Eye (tissue), 1 donor: ENCODE data around the gene FAM170B.

ENCODE experiments used
- DNase-seq: peaks from one replicate; pipeline ENCODE4 v3.0.0-alpha.2; 2015

Gene FAM170B

DNA sequence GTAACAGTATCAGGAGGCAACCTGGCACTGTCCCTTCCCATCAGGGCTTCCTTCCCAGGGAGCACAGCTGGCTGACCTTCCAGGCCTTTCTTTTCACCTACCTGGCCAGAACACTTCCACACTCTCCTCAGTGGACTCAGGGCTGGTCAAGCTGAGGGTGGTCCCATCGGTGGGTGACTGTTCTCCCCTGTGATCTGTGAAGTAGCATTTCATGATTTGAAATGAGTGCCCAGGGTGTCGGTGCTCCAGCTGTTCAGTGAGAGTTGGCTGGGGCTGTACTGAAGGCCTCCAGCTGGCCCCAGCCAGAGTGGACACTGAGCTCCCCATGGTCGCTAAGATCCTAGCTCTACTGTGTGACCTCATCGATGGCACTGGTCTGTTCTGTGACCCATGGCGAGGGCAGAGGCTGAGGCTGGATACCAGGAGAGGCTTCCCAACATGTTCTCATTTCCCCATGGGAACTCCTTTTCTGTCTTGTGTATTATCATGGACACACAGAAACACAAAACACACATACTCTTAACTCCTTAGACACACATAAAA lies at the start of gene FAM170B:
Gene FAM170B (minus strand): TSS at position 316 of the 543 bp plus-strand sequence. CDS start 103 bp downstream, at position 213.
- DNase-seq, result no peak

DNA sequence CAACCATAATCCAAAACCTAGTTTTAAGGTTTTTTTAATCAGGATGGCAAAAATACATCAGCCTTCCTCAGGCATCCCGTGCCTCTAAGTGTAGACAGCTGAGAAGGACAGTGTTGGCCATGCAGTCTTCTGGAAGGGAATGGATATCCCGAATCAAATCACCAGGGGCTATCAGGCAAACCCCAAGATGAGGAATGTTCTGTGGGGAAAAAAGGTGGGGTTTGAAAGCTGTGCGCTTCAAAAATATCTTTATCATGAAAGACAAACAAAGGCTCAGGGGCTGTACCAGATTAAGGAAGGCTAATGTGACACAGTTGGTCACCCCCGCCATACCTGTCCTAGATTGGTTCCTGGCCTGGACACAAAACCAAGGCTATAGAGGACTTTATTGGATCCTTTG lies 49.0 kb upstream of the FAM170B start:
- DNase-seq, result no peak

DNA sequence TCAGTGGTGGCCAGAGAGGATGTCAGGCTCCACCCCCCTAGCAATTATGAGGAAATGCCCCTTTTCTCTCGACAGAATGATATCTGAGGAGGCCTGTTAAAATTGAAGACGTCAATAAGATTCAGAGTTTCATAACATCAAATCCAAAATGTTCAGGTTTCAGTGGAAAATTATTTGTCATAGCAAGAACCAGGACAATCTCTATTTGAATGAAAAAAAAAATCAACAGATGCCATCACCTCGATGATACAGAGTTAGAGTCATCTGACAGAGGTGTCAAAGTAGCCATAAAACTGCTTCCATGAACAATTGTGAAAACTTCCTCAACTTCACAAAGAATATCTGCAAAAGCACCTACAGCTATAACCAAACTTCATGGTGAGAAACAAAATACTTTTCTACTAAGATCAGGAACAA lies 46.6 kb upstream of the FAM170B start:
- no peak for DNase-seq

DNA sequence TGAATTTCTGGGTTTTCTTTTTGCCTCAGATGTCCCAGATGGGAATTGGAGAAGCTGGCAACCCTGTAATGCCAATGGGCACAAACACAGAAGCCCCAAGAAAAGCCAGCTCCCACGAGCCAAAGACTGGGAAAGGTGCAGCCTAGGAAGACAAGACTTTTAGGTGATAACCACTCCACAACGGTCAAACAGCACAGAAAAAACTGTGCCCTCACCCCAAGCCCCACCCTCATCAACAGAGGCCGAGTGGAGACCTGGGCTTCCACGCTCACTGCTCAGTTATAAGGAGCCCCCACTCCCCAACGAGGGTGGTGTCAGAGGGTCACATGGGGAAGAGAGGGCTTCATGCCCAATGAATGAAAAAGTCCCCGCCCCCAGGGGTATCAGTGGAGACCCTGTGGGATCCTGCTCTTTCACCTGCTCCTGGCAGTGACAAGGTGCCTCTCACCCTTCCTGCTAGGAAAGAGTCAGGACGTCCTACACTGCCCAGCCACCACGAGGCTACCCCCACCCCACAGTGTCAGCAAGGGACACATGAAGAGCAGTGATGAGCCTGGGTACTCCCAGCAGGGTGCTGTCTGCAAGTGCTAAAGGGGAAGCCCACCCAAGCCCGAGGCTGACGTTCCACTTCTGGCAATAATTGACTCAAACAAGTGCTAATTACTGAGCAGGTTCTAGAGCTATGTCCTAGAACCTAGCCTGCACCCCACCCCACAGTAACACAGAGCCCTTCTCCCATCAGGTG lies 46.0 kb upstream of the FAM170B start:
- no peak for DNase-seq

DNA sequence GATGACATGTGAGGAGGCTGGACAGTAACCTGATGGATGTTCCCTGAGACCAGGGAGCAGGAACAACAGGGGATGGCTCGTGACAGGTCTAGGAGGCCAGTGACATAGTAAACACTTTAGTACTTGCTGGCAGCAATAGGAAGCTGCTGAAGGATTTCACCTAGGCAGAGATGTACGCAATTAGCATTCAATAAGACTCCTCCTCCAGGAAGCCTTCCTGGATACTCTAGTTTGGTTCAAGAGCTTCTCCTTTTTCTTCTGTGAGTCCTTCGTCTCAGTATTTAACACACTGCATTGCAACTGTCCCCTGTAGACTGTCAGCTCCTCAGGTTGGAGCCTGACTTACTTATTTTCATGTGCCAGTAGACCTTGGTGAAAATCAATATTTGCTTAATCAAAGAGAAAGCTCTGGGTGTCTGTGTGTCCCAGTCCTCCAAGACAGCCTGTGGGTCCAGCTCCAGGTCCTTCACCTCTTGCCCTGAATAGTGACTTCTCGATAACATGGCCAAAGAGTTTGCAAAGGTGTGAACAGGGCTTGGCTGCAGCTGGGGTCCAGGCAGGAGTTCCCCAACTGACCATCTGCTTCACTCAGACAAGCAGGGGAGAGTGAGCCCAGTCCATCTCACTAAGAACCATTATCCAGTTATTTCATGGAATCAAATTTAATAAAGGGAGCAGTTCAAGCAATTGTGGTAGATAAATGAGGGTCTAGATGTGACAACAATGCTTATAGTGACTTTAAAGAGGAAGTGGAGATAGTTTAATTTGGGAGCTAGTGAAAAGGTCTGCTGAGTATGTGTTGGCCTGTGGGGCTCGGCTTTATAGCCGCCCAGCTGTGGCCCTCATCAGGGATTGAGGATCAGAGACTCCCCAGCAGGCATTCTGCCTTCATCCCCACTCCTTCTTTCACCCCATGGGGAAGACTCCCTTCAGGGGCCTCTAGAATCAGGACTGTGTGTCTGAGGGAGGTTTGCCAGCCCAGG lies 45.0 kb upstream of the FAM170B start:
- no peak for DNase-seq

DNA sequence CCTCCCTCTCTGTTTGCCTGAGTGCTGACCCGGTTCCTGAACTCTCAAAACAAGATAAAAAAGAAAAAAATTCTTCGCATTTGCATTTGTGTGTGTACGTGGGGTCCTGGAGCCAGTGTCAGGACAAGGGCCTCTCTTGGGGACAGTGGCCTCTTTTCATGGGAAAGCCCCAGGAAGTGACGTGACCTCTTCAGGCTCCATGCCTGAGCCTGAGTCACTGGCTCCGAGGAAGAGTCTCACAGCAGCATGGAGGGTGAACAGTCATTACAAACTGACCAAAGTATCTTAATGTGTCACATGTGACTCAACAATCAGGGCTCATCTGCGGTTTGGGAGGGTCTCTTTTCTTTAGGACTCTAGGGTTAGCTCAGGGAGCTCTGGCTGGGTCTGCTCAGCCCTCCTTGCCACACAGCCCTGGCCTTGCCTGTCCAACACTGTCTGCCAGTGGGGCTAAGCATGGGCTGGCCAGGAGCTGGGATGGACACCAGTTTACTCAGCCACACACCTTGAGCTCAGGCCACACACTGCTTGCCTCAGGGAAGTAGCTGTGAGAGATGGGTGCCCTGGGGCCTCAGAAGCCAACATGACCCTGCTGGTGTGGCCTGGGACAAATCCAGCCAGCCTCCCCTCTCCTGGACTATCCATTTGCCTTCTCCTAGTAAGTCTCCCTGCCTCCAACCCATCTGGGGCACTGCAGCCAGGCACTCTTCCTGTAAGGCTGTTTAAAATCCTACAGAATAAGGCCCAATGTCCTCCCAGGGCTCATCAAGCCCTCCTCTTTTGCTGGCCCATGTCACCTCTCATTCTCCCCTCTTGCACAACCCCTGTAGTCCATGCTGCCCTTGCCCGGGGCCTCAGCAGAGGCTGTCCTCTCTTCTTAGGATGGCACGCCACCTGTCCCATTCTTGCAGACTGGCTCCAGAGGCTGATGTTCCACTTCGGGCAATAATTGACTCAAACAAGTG lies 43.9 kb upstream of the FAM170B start:
- peak; percentile 14 for DNase-seq

DNA sequence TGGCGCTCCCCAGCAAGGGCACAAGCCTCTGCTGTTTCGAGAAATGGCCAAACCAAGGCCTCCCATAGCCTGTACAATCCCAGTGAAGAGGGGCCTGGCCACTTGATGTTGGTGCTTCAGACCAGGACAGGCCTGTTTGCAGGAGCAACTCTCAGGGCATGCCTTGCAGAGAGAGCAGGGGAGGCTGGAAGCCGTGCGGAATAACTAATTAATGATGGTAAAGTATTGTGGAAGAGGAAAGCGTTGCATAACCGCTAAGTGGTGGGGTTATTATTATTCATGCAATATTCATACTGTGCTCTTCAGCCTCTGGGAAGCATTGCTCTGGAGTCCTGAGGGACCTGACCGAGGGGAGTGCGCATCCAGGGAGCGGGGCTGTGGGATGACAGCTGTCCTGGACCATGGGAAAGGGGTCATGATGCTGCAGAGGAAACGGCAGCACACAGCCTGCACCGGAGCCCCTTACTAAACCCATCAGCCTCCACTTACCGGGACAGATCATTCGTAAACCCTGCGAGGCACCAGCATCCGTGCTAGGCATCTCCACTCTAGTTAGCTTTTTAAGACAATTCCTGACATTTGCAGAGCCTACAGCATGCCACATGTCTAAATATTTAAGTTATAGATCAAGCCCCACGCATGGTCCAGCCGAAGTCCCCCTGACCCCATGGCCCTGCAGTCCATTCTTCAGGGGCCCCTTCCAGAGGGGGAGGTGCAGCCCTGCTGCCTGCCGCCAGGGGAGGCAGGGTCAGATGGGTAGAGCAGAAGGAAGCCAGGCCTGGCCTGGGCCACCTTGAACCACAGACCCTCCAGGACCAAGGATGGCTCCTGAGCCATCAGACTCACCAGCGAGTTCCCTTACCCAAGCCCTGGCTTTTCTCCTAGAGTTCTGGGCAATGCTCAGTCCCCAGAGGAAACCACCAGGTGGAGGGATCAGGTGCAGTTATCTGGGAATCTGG lies 42.8 kb upstream of the FAM170B start:
- peak; percentile 65 for DNase-seq

DNA sequence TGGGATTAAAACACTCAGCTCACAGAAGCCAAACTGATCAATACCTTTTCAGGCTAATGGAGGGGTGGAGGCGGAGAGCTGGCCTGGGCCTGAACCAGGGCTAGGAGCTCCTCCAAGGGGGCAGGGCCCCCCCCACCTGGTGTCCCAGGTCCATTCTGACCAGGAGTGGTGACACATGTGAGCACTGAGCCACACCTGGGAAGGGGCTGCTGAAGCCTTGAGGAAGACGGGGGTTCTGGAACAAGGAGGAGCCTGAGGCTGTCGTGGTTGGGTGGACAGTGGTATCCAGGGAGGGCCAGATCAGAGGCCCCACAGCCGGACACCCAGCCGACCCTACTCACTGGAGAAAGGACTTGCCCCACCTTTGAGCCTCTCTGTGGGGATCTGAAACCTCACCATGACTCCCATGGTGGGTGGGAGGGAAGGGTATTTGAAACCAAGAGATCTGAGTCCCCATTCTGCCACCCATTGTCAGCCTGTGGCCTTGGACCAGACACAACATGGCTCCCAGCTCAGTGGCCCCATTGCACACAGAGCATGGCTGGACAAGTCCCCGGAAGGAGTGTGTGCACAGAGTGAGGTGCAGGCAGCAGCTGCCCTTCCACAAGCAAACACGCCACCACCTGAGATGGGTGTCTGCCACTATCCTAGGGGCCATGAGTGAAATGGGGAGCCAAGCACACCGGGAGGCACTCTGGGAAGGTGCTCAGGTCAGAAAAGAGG lies 41.9 kb upstream of the FAM170B start:
- no peak for DNase-seq

DNA sequence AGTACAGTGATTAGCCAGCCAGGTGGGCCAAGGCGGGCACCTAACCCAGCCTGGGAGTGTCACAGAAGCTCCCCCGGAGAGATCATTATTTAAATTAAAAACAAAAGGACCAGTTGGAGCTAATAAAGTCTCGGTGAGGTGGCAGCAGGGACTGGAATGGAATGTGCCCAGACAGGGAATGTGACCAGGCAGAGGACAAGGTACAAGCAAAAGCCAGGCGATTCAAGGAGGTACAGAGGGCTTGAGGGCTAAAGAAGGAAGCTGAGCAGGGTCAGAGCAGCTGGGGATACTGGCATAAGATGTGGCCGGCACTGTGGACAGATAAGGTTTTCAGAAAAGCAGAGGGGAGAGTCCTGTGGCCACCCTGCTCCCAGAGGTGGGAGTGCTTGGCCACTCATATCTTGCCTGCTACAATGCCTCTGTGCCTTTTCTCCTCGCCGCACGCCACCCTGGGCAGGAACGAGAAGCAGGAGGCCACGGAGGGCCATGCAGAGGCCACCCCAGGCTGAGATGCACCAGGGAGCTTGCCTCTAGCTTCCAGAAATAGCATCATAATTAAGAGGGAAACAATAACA lies 41.2 kb upstream of the FAM170B start:
- DNase-seq, result no peak

DNA sequence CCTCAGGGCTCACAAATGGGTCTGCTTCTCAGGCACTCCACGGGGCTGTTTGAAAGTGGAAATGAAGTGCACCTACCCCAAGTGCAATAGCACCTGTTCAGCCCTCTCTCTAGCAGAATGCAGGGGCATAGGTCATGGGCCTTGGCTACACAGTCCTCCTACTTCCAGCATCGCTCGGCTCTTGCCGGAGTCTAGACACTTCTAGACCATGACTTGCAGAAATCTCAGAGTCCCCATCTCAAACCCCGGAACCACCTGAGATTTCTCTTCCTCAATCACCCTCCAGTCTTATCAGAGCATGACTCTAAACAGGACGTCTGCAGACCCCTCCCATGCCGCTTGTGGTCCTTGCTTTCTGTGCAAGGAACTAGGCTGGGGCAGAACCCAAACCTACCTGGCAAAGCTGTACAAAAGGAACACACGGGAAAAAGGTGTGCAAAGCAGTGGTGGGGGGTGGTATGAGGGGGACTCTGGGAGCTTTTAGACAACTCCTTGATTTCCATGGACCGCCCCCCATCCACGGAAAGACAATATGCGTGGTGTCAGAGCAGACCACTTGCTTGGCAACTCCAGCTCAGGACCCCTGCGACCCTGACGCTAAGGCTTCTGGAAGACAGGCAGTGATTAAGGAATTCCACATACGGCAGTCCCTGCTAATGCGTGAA lies 40.6 kb upstream of the FAM170B start:
- DNase-seq, result no peak

DNA sequence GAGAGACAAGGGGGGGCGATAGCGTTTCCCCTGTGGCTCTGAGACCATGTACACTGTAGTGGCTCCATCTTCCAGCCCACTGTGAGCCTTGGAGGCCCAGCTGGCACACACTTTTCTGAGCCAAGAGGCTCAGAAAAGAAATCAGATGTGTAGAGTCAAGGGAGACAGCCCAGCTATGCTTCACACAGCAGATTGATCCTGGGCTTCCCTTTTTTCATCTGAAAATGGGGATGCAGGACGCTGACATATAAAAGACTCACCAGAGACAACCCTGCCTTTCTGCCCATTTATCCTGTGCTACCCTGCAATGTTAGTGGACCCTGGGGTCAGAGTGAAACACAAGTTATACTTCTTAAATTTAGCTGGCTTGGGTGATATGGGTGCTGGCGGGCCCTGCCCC lies 40.0 kb upstream of the FAM170B start:
- no peak for DNase-seq

DNA sequence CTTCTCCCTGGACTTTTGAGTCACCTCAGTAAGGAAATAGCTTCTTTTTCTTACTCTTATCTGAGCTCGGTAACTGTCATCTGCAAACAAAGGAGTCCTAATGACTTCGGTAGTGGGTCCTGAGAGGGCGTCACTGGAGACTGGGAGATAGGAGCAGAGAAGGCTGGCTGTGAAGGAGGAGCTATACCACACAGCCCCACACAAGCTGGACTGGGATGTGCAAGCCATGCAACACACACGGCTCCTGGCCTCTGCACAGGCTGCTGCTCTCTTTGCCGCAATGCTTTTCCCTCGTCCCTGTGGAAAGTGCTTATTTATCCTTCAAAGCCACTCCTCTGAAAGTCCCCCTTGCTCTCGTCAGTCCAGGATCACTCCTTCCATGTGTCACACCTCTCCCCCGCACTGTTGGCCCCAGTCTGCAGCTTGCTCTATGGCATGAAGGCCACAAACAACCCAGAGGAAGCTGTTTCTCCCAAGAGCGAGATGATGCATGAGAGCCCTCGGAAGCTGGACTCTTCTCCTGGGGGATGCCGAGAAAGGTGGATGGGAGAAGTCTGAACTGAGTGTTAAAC lies 39.5 kb upstream of the FAM170B start:
- no peak for DNase-seq

DNA sequence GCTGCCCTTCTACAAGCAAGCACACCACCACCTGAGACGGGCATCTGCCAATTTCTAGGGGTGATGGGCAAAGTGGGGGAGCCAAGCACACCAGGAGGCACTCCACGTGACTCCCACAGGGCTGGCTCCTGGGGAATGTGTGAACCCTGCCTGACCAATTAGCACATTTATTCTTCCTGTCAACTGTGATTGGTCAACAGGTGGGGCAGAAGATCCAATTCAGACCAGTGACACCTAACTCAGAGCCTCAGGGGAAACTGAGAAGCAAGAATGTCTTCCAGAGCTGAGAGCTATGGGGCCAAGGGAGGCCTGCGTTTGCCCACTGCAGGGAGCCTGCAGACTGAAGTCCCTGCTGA lies 38.9 kb upstream of the FAM170B start:
- no peak for DNase-seq

DNA sequence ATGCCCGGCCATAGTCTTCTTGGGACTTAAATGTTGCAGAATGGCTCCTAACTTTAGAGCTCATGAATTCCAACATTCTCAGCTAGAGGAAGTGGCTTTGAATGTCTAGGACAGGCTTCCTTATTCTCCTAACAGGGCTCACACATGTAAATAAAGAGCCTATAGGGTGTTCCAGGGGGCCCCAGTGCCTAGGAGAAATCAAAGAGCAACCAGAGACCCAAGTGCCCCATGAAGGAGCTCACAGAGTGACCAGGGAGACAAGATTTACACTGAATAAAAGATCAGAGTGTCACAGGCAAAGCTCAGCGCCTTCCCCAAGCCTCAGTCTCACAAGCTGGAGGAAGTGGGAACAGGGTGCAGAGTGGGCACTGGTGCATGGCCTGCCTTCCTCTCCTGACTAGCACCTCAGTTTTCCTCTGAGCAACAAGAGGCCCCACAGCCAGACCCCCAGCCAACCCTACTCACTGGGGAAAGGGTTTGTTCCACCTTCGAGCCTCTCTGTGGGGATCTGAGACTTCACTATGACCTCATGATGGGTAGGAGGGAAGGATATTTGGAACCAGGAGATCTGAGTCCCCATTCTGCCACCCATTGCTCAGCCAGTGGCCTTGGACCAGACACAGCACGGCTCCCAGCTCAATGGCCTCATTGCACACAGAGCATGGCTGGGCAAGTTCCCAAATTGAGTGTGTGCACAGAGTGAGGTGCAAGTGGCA lies 38.4 kb upstream of the FAM170B start:
- no peak for DNase-seq

DNA sequence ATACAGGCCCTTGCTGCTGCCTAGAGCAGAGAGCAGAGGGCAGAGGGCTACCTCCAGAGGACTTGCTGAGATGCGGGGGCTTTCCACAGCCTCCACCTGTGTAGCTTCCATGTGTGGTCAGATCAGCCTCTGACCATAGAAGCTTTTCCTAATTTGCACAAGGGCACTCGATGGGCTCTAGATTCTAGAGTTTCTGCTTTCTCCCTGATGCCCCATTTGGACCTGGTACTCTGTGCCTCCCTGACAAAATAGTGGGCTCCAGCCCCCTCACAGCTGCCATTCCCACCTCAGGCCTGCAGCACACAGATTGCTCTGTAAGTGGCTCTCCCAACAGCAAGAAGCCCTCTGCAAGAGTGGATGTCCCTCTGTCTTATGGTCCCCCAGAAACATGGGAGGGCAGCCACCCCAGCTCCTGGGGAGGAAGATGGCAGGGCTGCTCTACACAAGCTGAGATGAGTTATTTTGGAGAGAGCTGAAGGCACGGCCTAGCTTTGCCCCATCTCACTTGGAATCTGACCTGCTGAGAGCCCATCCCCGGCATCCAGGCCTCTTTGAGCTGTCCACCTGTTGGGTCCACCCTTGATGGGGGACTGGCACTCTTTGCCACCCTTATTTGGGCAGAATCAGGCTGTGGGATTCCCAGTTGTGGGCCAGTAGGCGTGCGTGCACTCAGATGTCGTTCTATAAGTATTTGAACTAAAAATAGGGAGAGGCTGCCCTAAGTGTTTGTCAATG lies 37.7 kb upstream of the FAM170B start:
- no peak for DNase-seq

DNA sequence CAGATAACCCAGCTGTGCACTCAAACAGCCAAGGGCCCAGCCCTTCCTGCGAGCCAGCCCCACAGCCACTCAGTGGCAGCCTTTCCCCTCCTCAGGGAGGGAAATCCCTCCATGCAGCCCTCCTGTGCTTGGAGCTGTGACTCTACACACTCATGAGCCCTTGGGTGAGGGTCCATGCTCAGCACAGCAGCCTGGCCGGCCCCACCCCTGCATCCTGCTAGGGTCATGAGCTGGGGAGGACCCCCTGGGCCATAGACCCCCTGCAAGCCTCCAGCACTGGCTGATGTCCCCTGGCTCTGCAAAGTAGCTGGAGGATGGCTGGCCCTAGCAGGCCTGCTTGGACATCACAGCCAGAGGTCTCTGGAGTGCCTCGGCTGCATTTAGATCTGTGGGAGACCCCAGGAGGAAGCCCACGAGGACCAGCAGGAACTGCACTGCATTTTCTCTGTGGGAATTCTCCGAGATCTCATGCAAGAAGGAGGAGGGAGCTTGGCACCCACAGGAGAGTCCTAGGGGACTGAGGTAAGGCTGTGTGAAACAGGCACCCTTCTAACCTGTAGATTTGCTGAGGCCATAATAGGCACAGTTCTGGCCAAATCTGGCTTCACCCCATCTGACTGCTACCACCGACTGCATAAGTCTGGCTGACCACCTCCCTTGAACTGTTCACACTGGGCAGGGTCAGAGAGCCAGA lies 37.0 kb upstream of the FAM170B start:
- no peak for DNase-seq

DNA sequence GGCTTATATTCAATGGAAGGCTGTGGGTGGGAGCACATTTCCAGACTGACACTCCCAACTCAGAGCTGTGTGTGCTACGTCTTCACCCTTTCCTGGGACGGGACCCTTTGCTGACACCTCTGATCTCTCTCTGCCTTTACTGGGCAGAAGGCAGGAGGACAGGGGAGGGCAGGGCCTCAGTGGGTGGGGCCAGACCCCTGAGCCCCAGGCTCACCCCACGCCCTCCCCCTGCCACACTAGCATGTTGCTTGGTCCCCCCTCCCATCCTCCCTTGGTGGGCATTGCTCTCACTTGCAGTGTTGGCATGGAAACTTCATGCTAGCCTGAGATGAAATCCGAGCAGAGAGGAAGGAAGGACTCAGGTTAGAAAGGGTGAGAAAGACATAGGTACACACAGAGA lies 36.0 kb upstream of the FAM170B start:
- DNase-seq, result no peak
